GM19043 (cell line): ENCODE data around the gene PIM2.

Experiments used
- ATAC-seq: cut with Tn5 transposase; IDR thresholded peaks from one replicate; pipeline ENCODE4 v1.9.1; 2021; ENCODE audit warnings: low read depth; ENCODE audit not compliant: unreplicated experiment

PIM2 gene

DNA sequence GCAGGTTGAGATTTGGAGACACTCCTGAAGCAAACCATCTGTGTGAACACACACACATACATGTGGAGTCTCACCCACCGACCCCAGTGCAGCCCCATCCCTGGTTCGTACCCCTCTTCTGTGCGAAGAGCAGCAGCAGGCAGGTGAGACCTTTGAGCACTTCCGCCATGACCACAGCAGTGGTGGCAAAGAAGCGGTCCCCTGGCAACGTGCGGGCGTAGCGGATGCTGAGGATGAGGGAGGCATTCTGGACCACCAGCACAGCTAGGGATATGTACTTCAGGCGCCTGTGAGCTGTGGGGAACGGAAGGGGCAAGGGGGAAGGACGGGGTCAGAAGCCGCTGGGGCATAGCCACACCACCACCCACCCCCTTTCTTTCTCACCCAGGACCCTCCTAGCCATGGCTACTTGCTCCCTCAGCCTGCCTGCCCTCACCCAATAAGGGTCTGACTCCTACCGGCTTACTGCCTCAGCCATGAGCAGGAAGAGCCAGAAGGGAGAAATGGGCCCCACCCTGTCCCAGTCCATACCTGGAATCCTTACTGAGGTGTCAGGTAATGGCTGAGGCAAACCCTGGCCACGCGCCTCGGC is 9.0 kb downstream of the PIM2 start:
- no peak for ATAC-seq

DNA sequence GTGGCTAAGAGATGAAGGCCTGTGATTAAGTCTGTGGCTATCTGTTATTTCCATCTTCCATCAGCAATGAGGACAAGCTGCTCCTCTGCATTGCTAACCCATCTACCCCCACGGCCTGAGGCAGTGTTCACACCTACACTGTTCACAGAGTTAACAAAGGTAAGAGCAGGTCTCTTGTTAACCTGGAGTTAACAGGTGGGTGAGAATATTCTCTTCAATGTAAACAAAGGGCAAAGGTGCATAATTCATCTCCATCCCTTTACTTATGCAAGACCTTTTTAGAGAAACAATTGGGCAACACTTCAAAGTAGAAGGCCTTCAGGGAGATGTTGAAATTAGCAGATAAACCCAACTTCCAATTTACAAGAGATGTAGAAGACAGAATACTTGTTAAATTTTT is 10.2 kb downstream of the PIM2 start:
- no peak for ATAC-seq

DNA sequence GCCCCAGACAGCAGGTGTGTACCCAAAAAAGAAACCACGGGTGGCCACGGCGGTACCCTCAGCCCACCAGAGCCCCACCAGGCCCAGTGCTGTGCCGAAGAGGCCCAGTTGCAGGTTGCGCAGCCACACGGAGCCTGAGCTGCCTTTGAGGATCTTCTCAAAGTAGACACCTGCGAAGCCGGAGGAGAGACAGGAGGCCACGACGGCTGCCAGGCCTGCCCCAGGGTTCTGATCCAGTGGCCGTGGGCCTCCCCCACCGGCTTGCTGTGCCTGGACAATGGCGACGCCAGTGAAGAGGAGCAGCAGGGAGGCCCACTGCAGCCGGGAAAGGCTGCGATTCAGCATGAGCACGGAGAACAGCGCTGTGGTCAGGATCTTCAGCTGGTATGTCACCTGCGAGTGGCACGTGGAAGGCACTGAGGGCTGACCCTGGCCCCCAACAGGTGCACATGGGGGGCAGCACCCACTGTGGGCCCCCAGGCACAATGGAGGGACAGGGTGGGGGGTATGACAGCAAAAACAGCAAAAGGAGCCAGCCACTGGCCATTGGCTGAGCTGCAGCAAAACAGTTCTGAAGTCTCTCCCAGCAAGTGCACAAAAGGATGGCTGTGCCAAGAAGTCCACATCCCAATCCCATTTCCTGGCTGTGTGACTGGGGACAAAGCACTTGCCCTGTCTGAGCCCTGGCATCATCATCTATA is 13.6 kb downstream of the PIM2 start:
- no peak for ATAC-seq

DNA sequence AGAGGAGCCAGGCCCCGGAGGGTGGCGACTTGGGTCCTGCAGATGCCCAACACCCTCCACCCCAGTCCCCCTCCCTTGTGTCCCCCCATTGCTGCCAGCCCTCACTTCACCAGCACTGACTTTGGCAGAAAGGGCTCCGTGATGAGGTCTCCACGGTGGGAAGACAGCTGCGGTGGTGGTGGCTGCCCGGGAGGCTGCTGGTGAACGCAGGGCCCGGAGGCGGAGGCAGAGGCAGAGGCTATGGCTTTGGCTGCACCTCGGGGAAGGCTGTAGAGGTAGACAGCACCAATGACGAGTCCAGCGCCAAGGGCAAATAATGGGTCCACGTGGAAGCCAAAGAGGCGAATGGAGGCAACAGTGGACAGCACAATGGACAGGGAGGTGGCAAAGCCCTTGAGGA is 14.2 kb downstream of the PIM2 start:
- ATAC-seq = no peak

DNA sequence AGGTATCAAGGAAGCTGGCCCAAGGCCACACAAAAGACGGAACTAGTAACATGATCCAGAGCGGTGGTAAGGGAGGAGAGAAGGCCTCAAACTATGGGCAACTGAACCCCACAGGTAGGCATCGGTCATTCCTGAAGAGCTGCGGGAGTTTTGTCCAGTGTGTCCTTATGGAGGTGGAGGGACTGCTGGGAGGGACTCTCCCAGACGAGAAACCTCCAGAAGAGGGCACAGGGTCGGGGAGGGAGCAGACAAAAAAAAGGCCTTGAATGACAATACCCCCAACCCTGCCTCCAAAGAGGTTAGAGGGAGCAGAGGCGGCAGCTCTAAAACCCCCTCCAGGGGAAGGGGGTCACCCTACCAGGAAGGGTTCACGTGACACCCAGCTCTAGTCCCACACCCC is 14.6 kb downstream of the PIM2 start:
- ATAC-seq = no peak

DNA sequence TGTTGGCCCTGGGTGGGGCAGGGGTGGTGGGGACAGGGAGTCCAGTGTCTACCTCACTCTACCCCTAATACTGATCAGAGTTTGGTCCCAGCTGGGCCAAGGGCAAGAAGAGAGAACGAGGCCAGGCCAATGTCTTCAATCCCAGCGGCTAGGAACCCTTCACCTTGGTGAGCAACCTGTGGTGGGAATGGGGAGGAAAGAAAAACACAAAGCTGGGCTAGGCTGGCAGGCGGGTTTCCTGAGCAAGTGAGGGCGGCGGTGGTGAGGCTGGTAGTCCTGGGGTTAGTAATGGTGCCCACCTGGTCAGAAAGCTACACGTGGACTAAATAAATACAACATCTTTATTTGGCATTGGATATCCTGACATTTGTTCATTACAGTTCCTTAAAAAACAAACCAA is 15.5 kb downstream of the PIM2 start:
- ATAC-seq = no peak

DNA sequence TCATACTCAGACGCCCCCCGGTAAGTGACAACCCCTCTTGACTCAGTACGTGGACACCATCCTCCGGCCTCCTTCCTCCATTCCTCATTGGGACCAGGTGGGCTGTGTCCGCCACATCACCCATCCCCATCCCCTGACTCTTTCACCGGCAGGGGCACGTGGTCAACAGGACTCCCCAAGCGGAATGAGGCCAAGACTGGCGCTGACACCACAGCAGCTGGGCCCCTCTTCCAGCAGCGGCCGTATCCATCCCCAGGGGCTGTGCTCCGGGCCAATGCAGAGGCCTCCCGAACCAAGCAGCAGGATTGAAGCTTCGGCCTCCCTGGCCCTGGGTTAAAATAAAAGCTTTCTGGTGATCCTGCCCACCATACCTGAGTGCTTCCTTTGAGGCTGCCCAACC is 16.0 kb downstream of the PIM2 start:
- no peak for ATAC-seq

DNA sequence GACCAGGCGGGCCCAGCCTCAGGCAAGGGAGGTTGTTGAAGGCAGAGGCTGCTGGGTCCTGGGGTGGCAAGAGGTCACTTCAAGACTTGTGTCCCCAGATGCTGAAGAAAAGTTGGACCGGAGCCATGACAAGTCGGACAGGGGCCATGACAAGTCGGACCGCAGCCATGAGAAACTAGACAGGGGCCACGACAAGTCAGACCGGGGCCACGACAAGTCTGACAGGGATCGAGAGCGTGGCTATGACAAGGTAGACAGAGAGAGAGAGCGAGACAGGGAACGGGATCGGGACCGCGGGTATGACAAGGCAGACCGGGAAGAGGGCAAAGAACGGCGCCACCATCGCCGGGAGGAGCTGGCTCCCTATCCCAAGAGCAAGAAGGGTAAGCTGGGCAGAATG is 16.7 kb downstream of the PIM2 start:
- no peak for ATAC-seq

DNA sequence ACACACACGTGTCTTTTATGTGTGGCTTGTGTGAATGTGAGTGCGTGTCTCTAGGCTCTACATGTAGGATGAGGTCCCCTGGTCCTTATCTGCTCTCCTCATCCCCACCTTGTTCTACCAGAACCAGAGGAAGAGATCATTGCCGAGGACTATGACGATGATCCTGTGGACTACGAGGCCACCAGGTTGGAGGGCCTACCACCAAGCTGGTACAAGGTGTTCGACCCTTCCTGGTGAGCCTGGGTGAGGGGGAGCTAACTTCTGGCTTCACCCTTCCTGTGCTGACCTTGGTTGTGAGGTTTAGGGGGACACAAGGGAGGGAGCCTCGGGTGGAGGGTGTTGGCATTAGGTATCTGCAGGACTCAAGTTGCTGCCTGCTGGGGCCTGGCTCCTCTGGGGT is 17.8 kb downstream of the PIM2 start:
- ATAC-seq = no peak

DNA sequence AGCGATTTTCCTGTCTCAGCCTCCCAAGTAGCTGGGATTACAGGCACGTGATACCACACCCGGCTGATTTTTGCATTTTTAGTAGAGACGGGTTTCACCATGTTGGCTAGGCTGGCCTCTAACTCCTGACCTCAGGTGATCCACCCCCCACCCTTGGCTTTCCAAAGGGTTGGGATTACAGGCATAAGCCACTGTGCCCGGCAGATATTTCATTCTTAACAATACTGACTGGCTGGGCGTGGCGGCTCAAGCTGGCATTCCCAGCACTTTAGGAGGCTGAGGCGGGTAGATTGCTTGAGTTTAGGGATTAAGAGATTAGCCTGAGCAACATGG is 19.8 kb downstream of the PIM2 start:
- no peak for ATAC-seq

DNA sequence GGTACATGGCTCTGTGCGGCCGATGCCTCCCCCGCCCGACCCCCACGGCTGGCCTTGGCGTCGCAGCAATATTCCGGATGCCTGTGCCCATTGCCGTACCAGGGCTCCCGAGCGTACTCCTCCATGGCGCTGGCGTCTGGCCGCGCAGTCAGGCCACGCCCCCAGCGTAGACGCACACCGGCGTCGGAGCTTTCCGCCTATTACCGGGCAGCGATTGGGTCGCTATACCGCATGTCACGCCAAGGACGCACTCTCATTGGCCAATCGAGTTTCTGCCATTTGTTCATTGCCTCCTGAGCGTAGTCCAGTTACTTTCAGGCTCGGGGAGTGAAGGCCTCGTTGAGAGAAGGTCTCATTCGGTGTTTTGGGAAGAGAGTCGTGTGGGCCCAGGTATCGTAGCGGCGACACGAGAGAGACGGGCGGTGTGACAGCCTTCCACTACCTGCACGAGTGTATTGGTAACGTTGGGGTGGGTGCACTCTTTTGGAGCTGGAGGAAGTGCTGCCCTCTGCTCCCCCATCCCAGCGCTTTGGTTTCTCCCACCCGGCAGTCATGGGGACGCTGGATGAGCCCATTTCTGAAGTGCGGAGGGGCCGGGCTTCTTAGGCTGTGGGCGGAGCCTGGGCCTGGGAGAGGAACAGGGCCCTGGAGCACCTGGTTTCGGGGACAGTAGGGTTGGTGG is 21.1 kb downstream of the PIM2 start, which contains the start of the genes PQBP1 and TIMM17B:
PQBP1 (plus strand) TSS at position 306 of the 682 bp plus-strand sequence. CDS start 580 bp downstream, outside the sequence.
TIMM17B (minus strand) TSS at position 144 of the 682 bp plus-strand sequence; CDS start at position 125, 19 bp downstream.
- peak; percentile 87 for ATAC-seq

DNA sequence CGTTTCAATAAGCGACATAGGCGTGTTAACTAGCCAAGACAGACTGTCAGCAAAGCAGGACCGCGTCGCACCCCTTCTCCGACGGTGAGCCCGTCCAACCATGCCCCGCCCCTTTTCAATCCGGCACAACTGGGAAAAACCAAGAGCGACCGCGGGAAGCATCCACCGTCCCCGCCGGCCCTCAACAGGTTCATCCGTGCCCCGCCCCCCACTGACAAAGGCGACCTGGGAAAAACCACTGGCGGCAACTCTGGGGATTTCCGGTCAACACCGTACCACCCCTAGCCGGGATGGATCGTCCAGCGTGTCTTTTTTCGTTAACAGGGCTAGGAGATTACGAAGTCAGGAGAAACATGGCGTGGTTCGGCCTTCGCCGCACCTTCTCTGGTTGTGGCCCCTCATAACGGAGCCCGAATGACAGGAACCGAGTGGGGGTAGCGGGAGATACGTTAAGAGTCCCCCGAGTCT is 21.6 kb downstream of the PIM2 start:
- ATAC-seq = peak; percentile 7

DNA sequence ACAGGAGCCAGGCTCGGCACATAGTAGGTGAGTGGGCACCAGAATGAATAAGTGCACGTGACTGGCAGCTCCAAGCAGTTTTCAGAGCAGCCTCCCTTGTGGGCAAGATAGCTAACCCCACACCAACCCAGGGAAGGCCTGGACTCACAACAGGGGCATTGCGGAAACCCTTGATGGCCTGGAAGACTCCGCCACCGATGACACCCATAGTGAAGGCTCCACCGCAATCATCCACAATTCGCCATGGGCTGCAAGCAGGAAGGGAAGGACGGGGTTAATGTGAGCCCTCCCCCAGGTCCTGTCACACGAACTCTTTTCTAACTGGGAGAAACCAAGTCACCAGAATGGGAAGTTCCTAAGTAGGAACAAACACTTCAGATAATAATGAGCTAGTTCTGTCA is 22.2 kb downstream of the PIM2 start:
- ATAC-seq = no peak

DNA sequence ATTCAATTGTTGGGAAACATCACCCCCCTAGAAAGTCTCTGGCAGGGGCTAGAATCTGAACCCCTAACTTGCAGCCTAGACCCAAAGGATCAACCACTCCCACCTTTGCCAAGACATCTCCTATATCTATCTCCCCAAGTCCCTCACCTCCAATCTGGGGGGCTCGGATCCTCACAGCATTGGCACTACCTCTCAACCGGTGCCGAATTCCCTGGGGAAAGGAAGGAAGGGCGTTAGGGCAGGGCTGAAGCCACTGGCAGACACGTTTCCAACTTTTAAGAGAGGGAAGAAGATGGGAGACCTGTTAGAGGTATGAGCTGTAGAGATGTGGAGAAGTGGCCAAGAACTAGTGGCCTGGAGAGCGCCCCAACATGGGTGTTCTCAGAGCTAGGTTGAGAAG is 23.9 kb downstream of the PIM2 start:
- ATAC-seq = no peak

DNA sequence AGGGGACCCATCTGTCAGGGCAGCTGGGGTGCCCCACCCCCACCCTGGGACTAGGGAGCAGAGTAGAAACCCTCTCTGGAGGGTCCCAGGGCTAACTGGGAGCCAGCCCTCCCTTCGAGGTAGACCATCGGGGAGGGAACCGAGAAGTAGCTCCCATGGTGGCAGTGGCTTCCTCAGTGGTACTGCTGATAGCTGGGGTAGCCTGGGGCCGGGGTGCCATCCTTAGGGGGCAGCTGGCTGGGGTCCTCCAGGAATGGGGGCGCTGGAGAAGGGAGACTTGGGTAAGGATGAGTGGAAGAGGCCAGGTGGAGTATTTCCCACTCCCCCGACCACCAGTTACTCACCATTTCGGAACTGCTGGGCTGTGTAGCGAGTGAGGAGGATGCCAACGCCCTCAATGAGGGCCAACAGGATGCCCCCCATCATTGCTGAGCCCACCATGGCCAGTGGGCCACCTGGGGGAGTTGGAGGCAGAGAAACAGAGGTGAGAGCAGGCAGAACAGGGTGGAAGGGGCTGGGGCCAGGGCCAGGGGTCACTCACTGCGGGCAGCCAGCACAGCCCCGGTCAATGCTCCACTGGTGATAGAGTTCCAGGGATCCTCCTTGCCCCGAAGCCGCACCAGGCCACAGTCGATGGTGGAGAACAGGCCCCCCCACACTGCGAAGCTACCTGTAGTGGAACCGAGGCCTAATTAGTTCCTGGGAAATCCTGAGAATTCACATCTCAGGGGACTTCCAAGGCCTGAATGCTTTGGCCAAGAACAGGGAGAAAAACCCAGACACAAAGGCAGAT is 25.1 kb downstream of the PIM2 start:
- no peak for ATAC-seq

DNA sequence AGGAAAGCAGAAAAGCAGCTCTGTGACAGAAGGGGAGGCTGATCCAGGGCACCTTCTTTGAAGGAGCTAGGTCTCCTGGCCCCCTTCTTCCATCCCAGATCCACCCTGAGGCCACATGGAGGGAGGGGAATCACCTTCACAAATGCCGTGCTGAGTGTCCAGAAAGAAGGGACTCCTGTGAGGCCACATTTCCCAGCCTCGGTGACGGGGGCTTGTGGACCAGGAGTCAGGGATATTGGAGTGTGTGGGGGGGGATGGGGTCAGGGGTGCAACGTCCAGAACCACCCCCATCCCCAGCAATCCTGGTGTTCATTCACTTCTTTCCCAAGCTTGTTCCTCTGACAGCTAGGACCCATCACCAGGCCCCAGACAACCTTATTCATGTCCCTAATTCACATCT is 25.9 kb downstream of the PIM2 start:
- ATAC-seq = no peak

DNA sequence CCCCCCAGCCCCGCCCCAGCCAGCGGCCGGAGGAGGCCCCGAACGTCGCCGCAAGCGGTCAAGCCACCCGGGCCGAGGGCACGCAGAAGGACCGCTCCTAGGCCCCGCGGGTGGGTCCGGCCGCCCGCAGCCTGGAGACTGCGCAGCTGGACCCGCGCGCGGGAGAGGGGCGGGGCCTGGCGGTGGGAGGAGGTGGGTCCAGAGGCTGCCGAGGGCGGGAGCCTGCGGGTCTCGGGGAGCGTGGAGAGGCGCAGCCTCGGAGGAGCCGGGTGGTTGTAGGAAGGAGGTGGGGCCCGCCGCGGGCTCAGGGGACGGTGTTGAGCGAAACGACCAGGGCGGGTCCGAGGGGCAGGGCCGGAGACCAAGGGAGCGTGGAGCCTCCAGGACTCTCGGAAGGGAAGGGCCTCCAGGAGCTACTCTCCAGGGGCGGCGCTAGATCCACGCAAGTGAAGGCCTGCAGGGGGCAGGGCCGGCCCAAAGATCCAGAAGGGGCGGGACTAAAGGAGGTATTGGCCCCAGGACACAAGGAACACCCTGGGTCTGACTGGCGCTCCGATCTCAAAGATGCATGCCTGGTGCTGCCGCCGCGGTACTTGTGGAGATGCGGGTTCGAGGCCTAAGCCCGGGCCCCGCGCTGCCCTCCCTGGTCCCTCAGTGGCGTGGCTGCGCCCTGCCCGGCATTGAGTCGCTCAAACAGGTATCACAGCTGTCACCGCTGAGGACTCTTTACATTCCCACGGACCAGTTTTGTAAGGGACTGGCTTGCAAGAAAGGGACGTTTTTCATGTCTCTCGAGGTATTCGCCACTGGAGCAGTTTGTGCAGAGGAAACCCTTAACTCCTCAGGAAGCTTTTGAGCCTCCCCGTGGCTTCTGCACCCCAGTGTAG is 27.2 kb downstream of the PIM2 start:
- ATAC-seq = peak; percentile 70

DNA sequence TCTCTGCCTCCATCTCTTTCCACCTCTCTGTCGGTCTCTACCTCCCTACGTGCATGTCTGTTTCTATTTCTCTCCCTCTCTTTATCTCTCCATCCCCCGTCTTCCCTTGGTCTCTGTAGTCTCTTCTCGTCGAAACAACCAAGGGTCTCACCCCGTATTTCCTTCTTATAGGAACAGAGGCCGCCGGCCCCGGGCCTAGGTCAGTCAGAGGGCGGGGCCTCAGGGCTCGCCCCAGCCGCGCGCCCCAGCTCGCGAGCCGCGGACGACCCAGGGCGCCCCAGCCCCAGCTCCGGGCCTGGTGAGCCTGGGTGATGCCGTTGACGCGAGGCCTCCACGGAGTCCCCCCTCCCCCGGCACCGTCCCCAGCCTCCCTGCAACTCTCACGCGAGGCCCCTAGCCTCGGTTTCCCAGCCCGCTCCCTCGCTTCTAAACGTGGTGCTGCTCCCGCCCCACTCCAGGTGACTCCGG is 27.9 kb downstream of the PIM2 start:
- ATAC-seq = peak; percentile 25

DNA sequence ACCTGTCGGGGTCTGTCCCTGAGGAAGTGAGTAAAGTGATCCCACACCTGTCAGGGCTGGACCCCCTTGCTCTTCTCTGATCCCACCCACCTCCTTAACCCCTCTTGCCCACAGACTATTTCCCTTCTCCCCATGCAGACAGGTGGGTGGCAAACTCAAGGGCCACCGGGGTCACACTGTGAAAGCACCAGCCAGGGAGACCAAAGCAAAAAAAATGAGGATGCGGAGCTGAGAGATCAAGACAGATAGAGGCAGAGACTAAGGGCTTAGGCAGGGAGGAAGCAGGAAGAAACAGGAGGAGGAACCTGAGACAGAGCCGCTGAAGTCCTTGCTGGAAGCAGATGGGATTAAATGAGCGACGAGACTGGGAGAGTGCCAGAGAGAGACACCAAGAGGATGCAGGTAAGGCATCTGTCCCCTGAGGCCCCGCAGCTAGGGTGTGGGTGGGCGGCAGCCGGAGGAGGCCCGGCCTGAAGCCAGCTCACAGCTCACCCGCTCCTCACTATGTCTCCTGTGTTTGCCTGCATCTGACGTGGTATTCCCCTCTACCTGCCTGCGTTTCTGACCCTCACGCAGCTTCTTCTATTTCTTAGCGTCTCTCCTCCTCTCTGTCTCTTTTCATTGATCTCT is 28.4 kb downstream of the PIM2 start:
- ATAC-seq = no peak
